Omental fat pad (tissue), 4 donors: ENCODE results near the gene PRXL2C. TPM values are rescaled to one million over a fixed set of nuclear protein-coding genes. Genes with fewer than 3 reads are reported as not detected.
"Not testable (repeated sequence)": the region's sequence is repeated elsewhere in the genome, so short reads cannot be mapped to it uniquely, and the experiment has no call there.

ENCODE experiments used
- ATAC-seq: fragments of 150-250 bp; one replicate; pipeline ENCODE4 v1.9.1; 2016; ENCODE audit warnings: mild to moderate bottlenecking, moderate library complexity; ENCODE audit not compliant: low FRiP score
- DNase-seq: peaks from one replicate; pipeline ENCODE4 v3.0.0-alpha.2; 2019; ENCODE audit warnings: low spot score
- CTCF ChIP-seq, 3 donors: fragments of 450-650 bp; IDR thresholded peaks; one replicate each; pipeline ENCODE4 v1.5.1; 2016 to 2017; ENCODE audit warnings: antibody characterized with exemption in 3 of 3, mild to moderate bottlenecking in 3 of 3, moderate library complexity in 2 of 3
- total RNA-seq, 4 donors: library from RNA; depleted of rRNA; stranded (reverse); fragments of >200 nt; gene quantifications; one replicate each; pipeline ENCODE4 v1.1.0, GENCODE V29; 2016

Gene PRXL2C
- total RNA-seq, 4 donors from 2014 or later: 16.2 to 31.3 (median 28.0) TPM

GRCh38 chr9:96680812-96681499 is 25.8 kb upstream of the PRXL2C start:
- no peak for DNase-seq
- no peak for TF ChIP-seq CTCF (IDR thresholded peaks at IDR 0.05)
- ATAC-seq: no peak

GRCh38 chr9:96674906-96675538 is 19.9 kb upstream of the PRXL2C start:
- no peak for TF ChIP-seq CTCF (IDR thresholded peaks at IDR 0.05)
- peak; percentile 83 for ATAC-seq

GRCh38 chr9:96673786-96674185 is 18.7 kb upstream of the PRXL2C start:
- DNase-seq, ATAC-seq: not testable (repeated sequence)

More at GRCh38 chr9:96674906-96675538, 19.9 kb upstream of the PRXL2C start:
- no peak for DNase-seq

DNA sequence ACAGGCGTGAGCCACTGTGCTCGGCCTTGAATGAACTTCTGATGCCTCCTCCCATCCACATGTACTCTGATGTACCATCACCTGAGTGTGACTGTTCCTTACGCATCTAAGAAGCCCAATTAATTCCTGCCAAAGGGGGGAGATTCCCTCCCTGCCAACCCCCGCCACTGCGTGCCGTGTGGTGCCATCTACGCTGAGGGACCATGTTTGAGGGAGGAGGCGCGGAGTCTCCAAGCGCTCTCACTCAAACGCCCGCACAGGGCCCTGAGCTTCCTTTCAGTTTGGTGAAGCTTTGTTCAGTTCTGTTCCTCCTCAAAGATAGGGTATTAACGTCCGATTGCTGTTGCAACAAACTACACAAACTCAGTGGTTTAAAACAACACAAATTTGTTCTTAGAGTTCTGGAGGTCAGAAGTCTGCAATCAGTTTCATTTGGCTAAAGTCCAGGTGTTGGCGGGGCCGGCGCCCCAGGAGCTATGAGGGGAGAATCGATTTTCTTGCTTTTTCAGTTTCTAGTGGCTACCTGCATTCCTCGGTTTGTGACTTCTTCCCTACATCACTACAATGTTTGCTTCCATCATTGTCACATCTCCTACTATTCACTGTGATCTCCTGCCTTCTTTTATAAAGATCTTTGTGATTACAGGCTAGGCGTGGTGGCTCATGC is 13.9 kb upstream of the PRXL2C start:
- TF ChIP-seq CTCF (IDR thresholded peaks at IDR 0.05): no peak
- ATAC-seq (no peak), DNase-seq (no peak)

- no peak for ATAC-seq
- no peak for TF ChIP-seq CTCF (IDR thresholded peaks at IDR 0.05)
- no peak for DNase-seq
Observed at GRCh38 chr9:96667363-96667728, 12.2 kb upstream of the PRXL2C start.

DNA sequence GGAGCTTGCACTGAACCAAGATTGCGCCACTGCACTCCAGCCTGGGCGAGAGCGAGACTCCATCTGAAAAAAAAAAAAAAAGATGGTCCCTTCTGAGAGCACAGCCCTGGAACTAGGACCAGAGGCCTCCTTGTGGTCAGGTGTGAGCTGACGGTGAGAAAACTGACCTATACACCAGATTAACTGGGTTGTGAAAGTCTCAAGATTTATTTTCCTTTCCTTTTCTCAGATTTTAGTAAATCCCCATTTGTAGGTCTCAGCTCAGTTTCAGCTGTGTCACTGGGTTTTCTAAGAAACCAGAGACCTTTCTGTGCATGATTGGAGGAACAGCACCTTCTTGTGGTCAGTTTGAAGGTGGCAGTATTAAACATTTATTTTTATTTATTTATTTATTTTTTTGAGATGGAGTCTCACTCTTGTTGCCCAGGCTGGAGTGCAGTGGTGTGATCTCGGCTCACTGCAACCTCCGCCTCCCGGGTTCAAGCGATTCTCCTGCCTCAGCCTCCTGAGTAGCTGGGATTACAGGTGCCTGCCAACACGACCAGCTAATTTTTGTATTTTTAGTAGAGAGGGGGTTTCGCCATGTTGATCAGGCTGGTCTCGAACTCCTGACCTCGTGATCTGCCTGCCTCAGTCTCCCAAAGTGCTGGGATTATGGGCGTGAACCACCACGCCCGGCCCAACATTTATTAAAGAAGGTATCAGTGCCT is 11.7 kb upstream of the PRXL2C start:
- peak in 1 of 3 donors; percentile 12 for TF ChIP-seq CTCF (IDR thresholded peaks at IDR 0.05)
- peak; percentile 58 for ATAC-seq
- not testable (repeated sequence) for DNase-seq

GRCh38 chr9:96665789-96666188 is 10.7 kb upstream of the PRXL2C start:
- ATAC-seq (no peak), DNase-seq (no peak)
- no peak for TF ChIP-seq CTCF (IDR thresholded peaks at IDR 0.05)
